Erythroblast (primary cell): ENCODE measurements around the gene ELL.

Experiments
- DNase-seq, 2 experiments: peaks; one replicate each; lab custom pipeline; 2025; lab: John Stamatoyannopoulos, UW
- GATA1 ChIP-seq: IDR thresholded peaks from 2 replicates; pipeline ENCODE4 v1.6.1; 2011; ENCODE audit warnings: low read depth, mild to moderate bottlenecking, control low read depth, low read length, moderate library complexity
- POLR2A ChIP-seq: IDR thresholded peaks from 2 replicates; pipeline ENCODE4 v1.6.1; 2011; ENCODE audit warnings: mild to moderate bottlenecking, low read length

The ELL gene

GRCh38 chr19:18399008-18399407 lies 122.9 kb downstream of the ELL start:
- TF ChIP-seq GATA1 (no peak), POLR2A (no peak)
- DNase-seq = no peak

- DNase-seq = peak in 1 of 2 experiments; percentile 56
- TF ChIP-seq GATA1 = no peak
- TF ChIP-seq POLR2A = no peak
Observed at GRCh38 chr19:18397242-18398202, 124.3 kb downstream of the ELL start, which contains the start of gene LRRC25. LRRC25 (minus strand) TSS chr19:18397622; CDS start chr19:18396963, 659 bp downstream.

GRCh38 chr19:18396471-18397241 lies 125.2 kb downstream of the ELL start:
- DNase-seq = no peak
- TF ChIP-seq POLR2A = no peak
- TF ChIP-seq GATA1 = no peak

GRCh38 chr19:18393836-18394235 lies 128.0 kb downstream of the ELL start:
- no peak for DNase-seq
- TF ChIP-seq POLR2A (no peak), GATA1 (no peak)

- no peak for DNase-seq
- no peak for TF ChIP-seq GATA1
- TF ChIP-seq POLR2A = no peak
Observed at GRCh38 chr19:18392926-18393325, 128.9 kb downstream of the ELL start.
